HG03039 (cell line): ENCODE data around the gene GLDC.
"Not testable (repeated sequence)": the region's sequence is repeated elsewhere in the genome, so short reads cannot be mapped to it uniquely, and the experiment has no call there.

Experiments used
- ATAC-seq: cut with Tn5 transposase; IDR thresholded peaks from one replicate; pipeline ENCODE4 v1.9.1; 2021; ENCODE audit warnings: mild to moderate bottlenecking, moderate library complexity; ENCODE audit not compliant: unreplicated experiment

The GLDC gene

DNA sequence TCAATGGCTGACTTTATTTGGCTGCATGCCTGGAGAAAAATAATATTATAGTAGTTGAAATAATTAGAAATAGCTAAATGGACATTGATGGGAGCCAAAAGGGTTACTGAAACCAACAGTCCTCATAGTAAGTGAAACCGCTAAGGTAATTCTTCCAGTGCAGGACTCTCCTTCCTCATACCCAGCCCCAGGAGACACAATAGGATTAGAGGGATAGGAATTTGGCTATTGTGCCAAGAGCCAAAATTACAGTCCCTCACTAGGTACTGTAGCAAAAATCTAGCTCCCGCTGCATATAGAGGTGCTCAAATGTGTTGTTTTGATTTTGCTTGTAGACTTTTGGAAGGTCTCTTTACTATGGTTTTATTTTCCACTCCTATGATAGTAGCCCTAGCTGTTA lies 20.2 kb downstream of the GLDC start:
- ATAC-seq = no peak

- ATAC-seq = not testable (repeated sequence)
These were observed 22.7 kb downstream of the GLDC start for GRCh38 chr9:6622784-6623183.

DNA sequence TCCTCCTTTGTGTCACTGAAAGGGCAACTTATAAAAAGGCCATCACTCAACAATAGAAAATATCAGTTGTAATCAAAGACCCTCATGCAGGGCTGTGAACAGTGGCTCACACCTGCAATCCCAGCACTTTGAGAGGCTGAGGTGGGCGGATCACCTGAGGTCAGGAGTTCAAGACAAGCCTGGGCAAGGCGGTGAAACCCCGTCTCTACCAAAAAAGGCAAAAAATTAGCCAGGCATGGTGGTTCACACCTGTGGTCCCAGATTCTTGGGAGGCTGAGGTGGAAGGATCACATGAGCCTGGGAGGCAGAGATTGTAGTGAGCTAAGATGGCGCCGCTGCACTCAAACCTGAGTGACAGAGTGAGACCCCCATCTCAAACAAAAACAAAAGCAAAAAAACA lies 24.7 kb downstream of the GLDC start:
- no peak for ATAC-seq

- no peak for ATAC-seq
These were observed 25.2 kb downstream of the GLDC start for GRCh38 chr9:6620353-6620752.

DNA sequence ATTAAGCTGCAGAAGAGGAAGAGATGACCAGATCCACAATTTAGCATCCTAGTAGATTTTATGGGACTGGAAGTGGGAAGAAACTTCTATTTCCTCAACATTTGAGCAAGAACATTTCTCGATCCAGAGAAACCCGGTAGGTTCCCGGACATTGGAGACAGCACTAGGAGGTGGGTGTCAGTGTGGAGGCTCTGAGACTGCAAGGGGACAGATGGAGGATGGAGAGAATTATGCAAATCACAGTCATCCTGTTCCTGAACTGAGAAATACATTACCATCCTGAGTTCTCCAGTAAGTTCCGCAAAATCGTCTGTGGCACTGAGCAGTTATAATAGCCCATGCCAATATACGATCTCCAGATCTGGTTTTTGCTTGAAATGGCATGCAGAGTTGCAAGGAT lies 25.6 kb downstream of the GLDC start:
- ATAC-seq = no peak

- ATAC-seq = no peak
These were observed 28.5 kb downstream of the GLDC start for GRCh38 chr9:6616951-6617602.

GRCh38 chr9:6614489-6614888 lies 31.0 kb downstream of the GLDC start:
- ATAC-seq = no peak

DNA sequence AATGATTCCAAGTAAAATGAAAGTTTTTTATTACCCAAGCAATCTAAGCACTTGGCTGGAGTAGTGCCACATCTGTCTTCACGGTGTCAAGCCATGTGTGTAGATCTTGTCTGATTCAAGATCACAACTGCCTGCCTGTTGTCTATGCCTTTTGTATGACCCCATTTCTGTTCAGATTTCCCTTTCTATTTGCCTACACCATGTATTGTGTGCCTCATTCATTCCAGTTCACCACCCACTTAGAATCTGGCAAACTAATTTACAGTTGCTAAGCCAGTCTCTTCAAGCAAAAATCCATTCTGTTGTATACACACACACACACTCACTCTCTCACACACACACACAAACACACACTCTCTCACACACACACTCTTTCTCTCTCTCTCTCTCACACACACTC lies 33.7 kb downstream of the GLDC start:
- ATAC-seq = no peak

- ATAC-seq = no peak
These were observed 35.5 kb downstream of the GLDC start for GRCh38 chr9:6610073-6610472.

DNA sequence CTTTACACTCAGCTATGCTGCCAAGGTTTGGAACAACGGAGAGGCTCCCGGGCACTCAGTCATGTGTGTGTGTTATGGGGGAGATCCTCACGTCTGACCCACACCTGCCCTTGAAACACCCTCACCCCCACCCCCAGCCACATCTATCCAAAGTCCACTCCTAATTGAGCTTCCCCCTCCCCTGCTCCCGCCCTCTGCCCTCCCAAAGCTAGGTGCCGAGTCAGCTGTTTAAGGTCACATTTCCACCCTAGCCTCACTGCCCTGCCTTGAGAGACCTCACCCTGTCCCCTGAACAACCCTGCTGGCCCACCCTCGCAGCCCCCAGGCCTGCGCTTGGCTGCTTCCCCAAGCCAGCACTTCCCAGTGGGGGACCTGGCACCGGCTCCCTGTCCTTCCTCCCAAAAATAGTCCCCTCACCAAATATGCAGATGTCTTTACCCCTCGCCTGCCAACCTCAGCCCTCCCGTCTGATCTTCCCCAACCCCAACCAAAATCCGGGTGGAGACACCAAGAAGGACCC lies 36.0 kb downstream of the GLDC start:
- ATAC-seq = no peak

GRCh38 chr9:6605202-6605601 lies 40.3 kb downstream of the GLDC start:
- no peak for ATAC-seq

DNA sequence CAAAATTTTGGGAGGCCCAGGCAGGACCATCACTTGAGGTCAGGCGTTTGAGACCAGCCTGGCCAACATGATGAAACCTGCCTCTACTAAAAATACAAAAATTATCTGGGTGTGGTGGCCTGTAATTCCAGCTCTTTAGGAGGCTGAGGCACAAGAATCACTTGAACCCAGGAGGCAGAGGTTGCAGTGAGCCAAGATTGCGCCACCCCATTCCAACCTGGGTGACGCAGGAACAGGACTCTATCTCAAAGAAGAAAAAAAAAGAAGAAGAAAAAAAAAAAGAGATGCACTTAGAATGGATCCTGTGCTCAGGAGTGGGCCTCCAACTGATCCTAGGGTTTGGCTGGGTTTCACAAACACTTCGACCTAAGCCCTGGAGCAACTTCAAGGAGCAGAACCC lies 45.1 kb downstream of the GLDC start:
- no peak for ATAC-seq

DNA sequence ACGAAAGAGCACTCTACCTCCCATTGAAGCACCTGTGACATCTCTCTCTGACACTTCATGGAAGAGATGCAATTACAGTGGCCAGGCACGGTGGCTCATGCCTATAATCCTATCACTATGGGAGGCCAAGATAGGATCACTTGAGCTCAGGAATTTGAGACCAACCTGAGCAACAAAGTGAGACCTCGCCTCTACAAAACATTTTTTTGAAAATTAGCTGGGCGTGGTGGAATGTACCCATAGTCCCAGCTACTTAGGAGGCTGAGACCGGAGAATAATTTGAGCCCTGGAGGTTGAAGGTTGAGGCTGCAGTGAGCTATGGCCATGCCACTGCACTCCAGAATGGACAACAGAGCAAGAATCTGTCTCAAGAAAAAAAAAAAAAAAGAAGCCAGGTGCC lies 45.5 kb downstream of the GLDC start:
- no peak for ATAC-seq

GRCh38 chr9:6598249-6598725 lies 47.2 kb downstream of the GLDC start:
- ATAC-seq = peak; percentile 96

DNA sequence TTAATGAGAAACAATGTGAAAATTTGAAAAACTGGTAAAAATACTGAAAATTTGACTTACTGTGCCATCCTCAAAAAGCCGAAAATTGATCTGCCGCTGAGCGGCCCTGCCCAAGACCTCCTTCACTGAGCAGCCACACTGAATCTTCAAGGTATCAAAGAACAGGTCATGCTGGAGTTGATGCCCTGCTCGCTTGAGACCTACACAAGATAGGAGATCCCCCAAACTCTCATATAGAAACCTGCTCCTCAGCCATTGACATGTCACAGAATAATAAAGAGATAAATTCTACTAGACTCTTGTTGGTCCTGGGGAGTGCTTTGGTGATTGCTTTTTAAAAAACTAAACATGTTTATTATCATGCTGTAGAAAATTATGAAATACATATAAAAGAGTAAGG lies 52.7 kb downstream of the GLDC start:
- ATAC-seq = no peak

GRCh38 chr9:6592231-6592630 lies 53.3 kb downstream of the GLDC start:
- no peak for ATAC-seq

DNA sequence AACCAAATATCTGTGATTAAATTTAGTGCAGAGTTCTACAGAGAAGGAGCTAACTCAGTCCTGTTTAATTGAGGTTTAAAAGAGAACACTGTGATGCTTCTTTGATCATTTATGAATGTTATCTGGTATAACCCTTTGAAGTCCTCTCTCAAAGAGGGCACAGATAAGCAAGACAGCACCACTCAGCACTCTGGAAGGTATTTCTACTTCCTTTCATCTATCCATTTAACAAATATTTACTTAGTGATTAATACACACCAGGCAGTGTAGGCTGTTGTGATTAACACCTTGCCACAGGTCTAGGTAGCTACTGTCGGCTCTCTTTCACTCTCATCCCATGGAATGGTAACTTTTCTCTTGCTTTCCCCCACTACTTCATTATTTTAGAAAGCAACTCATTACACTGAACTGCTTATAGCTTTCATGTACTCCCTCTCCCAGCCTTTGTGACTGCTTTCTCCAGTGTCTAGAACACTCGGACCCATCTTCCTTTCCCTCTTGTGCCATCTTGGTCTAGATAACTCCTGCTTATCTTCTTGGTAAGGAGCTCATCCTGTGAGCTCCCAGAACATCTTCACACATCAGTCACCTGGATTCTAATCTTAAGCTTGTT lies 54.7 kb downstream of the GLDC start:
- ATAC-seq = no peak

- ATAC-seq = no peak
These were observed 55.2 kb downstream of the GLDC start for GRCh38 chr9:6590334-6590733.

DNA sequence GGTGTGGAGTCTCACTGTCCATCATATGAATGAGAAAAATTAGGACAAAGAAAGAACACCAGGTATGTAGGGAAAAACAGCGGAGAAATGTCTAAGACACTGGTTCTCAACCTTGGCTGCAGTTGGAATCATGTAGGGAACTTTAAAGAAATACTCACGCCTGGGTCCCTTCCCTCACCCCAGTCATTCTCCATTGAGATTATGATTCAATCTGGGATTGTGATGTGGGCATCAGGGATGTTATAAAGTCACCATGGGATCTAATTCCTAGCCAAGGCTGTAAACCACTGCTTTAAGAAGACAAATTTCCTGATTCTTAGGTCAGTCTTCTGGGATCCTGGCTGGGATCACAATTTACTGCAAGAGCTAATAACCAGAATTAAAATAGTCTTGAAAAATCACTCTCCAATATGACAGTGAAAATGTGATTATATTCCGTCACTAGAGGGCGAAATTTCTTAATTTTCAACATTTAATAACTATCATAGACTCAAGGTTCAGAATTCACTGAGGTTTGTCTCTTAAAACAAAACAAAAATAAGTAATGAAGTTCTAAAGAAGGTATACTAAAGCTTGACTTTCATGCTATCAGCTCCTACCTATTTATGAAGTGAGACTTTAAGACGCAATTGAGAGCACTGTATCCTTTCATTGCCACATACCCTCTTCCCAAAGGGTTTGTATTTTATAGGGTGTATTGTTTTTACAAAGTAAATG lies 60.5 kb downstream of the GLDC start:
- no peak for ATAC-seq

DNA sequence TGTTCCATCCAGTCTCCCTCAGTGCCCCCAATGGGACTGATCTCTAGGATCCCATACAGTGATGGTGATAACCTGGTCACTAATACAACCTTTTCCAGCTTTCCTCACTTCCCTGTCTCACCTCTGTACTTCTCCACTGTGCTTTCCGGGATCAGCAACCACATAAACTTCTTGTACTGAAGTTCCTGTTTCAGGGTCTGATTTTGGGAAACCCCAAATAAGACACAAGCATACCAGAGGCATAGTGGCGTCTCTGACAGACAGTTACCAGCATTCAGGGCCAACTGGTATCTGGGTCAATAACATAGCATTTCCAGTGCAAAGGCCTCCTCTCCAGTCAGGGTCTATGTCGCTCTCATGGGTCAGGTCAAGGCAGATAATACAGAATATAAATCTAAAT lies 64.3 kb downstream of the GLDC start:
- ATAC-seq = no peak

- no peak for ATAC-seq
These were observed 65.9 kb downstream of the GLDC start for GRCh38 chr9:6579613-6580012.

DNA sequence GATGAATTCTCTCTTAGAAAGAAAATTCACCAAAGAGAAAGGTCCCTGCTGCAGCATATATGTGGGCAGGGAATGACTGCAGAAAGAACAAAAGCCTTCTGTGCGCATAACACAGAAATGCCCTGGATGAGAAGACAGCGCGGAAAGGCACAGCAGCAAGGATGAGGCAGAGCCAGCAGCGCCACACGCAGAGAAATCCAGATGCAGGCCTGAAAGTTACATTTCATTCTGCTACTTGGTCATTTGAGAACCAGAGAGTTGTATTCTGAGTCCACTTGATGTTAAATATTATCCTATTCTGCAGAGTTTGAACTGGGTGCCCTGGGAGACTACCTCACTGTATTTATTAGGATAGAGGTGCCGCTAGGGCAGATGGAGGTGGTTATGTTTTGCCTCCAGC lies 68.5 kb downstream of the GLDC start:
- ATAC-seq = no peak
